Testis (tissue), 3 donors: ENCODE data around the gene AFAP1. TPM values are rescaled to one million over a fixed set of nuclear protein-coding genes. Genes with fewer than 3 reads are reported as not detected.

Experiments
- DNase-seq: peaks from one replicate; pipeline ENCODE4 v3.0.0-alpha.2; 2019
- H3K27ac ChIP-seq, 2 donors: fragments of 200-600 bp; sonication (generic); one replicate each; pipeline ENCODE4 v1.5.1; 2019
- H3K27me3 ChIP-seq: fragments of 200-600 bp; sonication (generic); one replicate; pipeline ENCODE4 v1.5.1; 2019
- H3K36me3 ChIP-seq: fragments of 200-600 bp; sonication (generic); one replicate; pipeline ENCODE4 v1.5.1; 2017; ENCODE audit warnings: low read depth; ENCODE audit errors: missing control alignments
- H3K4me1 ChIP-seq: fragments of 200-600 bp; sonication (generic); one replicate; pipeline ENCODE4 v1.5.1; 2019
- H3K4me3 ChIP-seq, 2 donors: fragments of 200-600 bp; sonication (generic); one replicate each; pipeline ENCODE4 v1.5.1; 2017 to 2019
- H3K9me3 ChIP-seq: fragments of 200-600 bp; sonication (generic); one replicate; pipeline ENCODE4 v1.5.1; 2017
- CTCF ChIP-seq, 3 experiments: fragments of 450-650 bp in 2 of 3; fragments of 200-600 bp in 1 of 3; sonication (generic) in 1 of 3; IDR thresholded peaks; one replicate each; pipeline ENCODE4 v1.5.1; 2016 to 2019; ENCODE audit warnings: antibody characterized with exemption in 3 of 3, mild to moderate bottlenecking in 2 of 3, moderate library complexity in 1 of 3
- POLR2A ChIP-seq: fragments of 450-650 bp; IDR thresholded peaks from one replicate; pipeline ENCODE4 v1.6.1; 2017; ENCODE audit warnings: antibody characterized with exemption, mild to moderate bottlenecking, moderate library complexity
- WGBS, 2 donors: methylation state at CpG; one replicate each; pipeline ENCODE4 v1.1.5; 2018; 5-methylcytosine and 5-hydroxymethylcytosine counted together
- intact Hi-C: fragments of 100-400 bp; cut with DNase I; formaldehyde crosslinking; loops from one replicate; pipeline ENCODE4 v1.15.1; 2023; ENCODE audit warnings: low total_unique reads
- polyA plus RNA-seq: library from polyadenylated mRNA; stranded (reverse); fragments of 350-450 nt; fragmentation: Illumina TruSeq; extraction: RNeasy Lipid Tissue Mini Kit (QIAGEN cat#74804); gene quantifications from one replicate; pipeline ENCODE4 v1.2.3, GENCODE V29; 2014; ENCODE audit warnings: low read depth, low replicate concordance; ENCODE audit not compliant: insufficient read depth
- total RNA-seq, 2 donors: library from RNA; depleted of rRNA; stranded (reverse); fragments of >200 nt; gene quantifications; one replicate each; pipeline ENCODE4 v1.2.3, GENCODE V29; 2016

AFAP1 gene
- total and polyA plus RNA-seq, 3 donors from 2014 or later: 23.1 to 52.4 (median 51.4) TPM

DNA sequence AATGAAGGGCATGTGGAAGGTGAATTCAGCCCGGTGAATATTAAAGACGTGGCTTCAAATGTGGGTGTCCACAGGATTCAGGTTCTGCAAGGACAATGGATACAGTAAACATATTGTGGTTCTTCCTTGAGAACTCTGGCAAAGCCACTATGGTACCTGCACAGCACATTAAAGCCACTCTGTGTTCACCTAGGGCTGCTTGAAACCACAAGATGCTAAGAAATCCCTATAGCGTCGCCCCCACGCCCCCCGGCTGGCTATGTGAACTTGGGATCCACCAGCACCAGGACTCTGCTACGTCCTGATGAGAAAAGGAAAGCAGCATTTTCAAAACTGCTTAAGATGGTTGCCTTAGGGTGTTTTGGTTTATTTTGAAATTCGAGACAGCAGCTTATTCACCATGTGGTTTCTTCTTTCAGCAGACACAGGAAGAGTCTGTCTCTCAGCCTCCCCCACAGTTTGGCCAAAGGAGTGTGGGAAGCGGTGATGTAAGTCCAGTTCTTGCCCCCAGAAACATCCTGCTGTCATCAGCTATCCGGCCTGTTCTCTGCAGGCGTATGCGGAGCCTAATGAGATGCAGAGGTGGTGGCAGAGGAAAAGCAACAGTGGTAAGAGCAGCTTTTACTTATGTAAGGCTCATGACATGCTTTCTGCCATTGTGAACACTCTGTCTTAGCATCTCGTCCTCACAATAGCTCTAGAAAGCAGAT is 111.5 kb downstream of the AFAP1 start:
- no peak for TF ChIP-seq POLR2A
- no peaks in the 10 kb centered on the region for H3K9me3 ChIP-seq
- H3K36me3 ChIP-seq: no peaks in the 10 kb centered on the region
- 54 to 60% methylated on average over 13 of the region's 13 CpGs for WGBS, 2 donors
- peaks cover 10% of the 10 kb centered on the region for H3K4me1 ChIP-seq
- DNase-seq: peak; percentile 57
- no peaks in the 10 kb centered on the region for H3K27me3 ChIP-seq
- intact Hi-C loops: no loop called here
- H3K27ac ChIP-seq: peak overlapping the region in 1 of 2 donors; percentile 15
- H3K4me3 ChIP-seq: no peak overlapping the region

GRCh38 chr4:7827566-7827965 is 112.1 kb downstream of the AFAP1 start:
- H3K27me3 ChIP-seq: no peaks in the 10 kb centered on the region
- H3K4me3 ChIP-seq: no peak overlapping the region
- no peaks in the 10 kb centered on the region for H3K36me3 ChIP-seq
- no peaks in the 10 kb centered on the region for H3K9me3 ChIP-seq
- peaks cover 10% of the 10 kb centered on the region for H3K4me1 ChIP-seq
- no peak for TF ChIP-seq POLR2A
- no peak for TF ChIP-seq CTCF (IDR thresholded peaks at IDR 0.05)
- 94% methylated on average over 11 of the region's 11 CpGs for WGBS, 2 donors
- DNase-seq: no peak
- no peak overlapping the region for H3K27ac ChIP-seq
- intact Hi-C loops: no loop called here

DNA sequence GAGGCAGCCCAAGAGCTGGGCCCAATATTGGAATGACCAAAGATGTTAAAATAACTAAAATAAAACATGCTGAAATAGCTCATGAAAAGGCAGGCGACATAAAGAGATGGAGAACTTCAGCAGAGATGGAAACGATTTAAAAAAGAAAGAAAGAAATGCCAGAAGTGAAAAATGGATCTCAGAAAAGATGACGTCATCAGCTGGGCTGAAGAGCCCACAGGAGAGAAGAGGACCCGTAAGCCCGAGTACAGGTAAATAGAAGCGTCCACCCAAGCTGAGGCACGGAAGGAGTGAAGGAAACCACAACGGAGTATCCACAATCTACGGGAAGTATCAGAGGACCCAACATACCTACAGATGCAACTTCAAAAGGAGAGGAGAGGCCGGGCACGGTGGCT is 112.8 kb downstream of the AFAP1 start:
- intact Hi-C loops: no loop called here
- H3K27me3 ChIP-seq: no peaks in the 10 kb centered on the region
- H3K4me3 ChIP-seq: no peak overlapping the region
- no peak overlapping the region for H3K27ac ChIP-seq
- DNase-seq: no peak
- no peaks in the 10 kb centered on the region for H3K9me3 ChIP-seq
- H3K36me3 ChIP-seq: no peaks in the 10 kb centered on the region
- TF ChIP-seq CTCF (IDR thresholded peaks at IDR 0.05) (no peak), POLR2A (no peak)
- WGBS, 2 donors: 94 to 97% methylated on average over 11 of the region's 11 CpGs
- H3K4me1 ChIP-seq: peaks cover 12% of the 10 kb centered on the region

- Histone ChIP-seq H3K27ac (no peak overlapping the region), H3K36me3 (no peaks in the 10 kb centered on the region), H3K9me3 (no peaks in the 10 kb centered on the region), H3K4me1 (peaks cover 13% of the 10 kb centered on the region), H3K4me3 (no peak overlapping the region), H3K27me3 (no peaks in the 10 kb centered on the region)
- 92 to 93% methylated on average over 10 to 12 of the region's 12 CpGs for WGBS, 2 donors
- DNase-seq: no peak
- no peak for TF ChIP-seq CTCF (IDR thresholded peaks at IDR 0.05)
- no peak for TF ChIP-seq POLR2A
- intact Hi-C loops: no loop called here
Observed at GRCh38 chr4:7826176-7826908, 113.3 kb downstream of the AFAP1 start.

DNA sequence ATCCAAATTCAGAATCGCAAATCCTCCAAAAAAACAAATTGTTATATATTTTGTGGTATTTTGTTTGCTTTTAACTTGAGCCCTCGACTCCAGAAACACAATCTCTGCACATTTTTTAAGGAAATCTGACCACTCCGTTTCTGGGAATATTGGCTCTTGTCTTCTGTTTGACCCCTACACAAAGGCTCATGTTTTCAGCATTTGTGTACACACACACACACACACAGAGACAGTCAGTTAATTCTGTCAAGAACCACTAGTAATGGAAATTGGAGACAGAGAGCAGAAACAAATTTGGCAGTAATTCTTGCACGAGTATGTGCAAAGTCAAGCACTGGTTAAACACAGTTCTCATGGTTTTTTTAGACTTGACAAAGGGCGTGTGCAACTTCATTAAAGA is 115.4 kb downstream of the AFAP1 start:
- no peak for DNase-seq
- Histone ChIP-seq H3K4me1 (peaks cover 13% of the 10 kb centered on the region), H3K9me3 (no peaks in the 10 kb centered on the region), H3K27ac (peak overlapping the region in 1 of 2 donors; percentile 91), H3K36me3 (no peaks in the 10 kb centered on the region), H3K4me3 (no peak overlapping the region), H3K27me3 (no peaks in the 10 kb centered on the region)
- intact Hi-C loops: no loop called here
- no peak for TF ChIP-seq CTCF (IDR thresholded peaks at IDR 0.05)
- no peak for TF ChIP-seq POLR2A
- WGBS, 2 donors: 50 to 60% methylated on average over 5 of the region's 5 CpGs
